Umbilical cord (tissue), 2 donors: ENCODE measurements around the gene CREG1. TPM values are rescaled to one million over a fixed set of nuclear protein-coding genes. Genes with fewer than 3 reads are reported as not detected.
A peak's percentile ranks its signal among the peaks of the same experiment; 100 is the strongest.
"Not testable (repeated sequence)": the region's sequence is repeated elsewhere in the genome, so short reads cannot be mapped to it uniquely, and the experiment has no call there.

Experiments used
- DNase-seq: peaks from one replicate; pipeline ENCODE4 v3.0.0-alpha.2; 2015; ENCODE audit warnings: low spot score
- total RNA-seq: library from RNA; depleted of rRNA; stranded (reverse); fragments of >200 nt; gene quantifications from one replicate; pipeline ENCODE4 v1.2.3, GENCODE V29; 2014; ENCODE audit warnings: low replicate concordance; ENCODE audit not compliant: insufficient read depth

Gene CREG1
- total RNA-seq, 1 donor from 2014 or later = 56.8 TPM

DNA sequence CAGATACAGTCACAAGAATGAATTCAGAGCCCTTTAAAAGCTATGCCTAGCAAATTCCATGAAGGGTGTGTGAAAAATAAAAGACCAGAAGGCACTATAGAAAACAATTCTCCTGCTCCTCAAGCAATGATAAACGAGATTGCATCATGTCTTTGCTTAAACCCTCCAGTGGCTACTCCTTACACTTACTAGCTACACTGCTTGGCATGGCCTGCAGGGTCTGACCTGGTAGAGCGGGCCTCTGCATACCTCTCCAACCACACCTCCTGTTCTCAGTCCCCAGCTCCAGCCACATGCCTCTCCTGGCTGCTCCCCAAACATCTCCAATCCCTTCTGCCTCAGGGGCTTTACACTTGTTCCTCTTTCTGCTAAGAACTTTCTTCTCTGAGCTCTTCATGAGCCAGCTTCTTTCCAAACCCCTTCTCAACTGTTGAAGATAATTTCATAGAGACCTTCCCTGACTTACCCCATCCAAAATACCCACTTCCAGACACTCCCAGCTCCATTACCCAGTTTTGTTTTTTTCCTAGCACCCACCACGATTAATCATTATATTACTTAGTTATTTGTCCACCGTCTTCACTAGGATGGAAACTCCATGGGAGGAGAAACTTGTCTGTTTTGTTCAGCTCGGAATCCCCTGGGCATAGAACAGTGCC, 11.2 kb upstream of the CREG1 start:
- DNase-seq = no peak

DNA sequence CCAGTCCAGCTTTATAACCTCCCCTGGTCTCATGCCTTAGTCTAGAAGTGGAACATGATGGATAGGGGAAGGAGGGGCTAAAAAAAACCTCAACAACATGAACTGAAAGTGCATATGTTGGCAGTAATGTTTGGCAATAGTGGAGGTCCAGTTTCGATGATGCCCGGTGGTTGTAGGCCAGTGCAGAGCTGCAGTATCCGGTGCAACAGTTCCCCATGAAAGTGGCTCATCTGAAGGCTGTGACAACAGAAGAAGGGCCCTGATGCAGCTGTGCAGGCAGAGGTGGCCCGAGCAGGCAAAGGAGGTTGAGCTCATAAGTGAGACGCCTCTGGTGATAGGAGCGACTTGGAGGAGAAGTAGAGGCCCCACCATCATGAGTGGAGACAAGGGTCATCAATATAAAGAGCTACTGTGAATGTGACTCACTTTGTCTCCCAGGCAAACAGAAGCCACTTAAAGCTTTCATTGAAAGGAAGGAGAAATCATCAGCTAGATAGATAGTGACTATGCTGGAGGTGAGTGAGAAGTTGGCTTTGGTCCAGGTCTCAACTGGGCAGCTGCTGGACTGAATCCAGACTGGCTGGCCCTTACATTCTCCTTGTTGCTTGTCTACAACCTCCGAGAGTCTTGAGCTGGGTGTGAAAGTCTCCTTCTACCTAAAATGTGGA, 10.2 kb upstream of the CREG1 start:
- peak; percentile 37 for DNase-seq

DNA sequence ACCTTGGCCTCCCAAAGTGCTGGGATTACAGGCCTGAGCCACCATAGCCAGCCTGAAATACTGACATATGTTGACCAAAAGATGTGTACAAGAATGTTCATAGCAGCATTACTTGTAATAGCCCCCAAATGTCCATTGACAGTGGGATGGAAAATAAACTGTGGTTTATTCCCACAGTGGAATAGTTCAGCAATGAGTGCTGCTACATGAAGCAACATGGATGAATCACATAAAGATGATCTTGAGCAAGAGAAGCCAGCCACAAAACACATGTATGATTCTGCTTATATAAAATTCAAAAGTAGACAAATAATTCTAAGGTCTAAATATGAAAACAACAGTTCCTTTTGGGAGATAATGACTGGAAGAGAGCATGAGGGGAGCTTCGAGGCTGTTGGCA, 9.1 kb upstream of the CREG1 start:
- no peak for DNase-seq

DNA sequence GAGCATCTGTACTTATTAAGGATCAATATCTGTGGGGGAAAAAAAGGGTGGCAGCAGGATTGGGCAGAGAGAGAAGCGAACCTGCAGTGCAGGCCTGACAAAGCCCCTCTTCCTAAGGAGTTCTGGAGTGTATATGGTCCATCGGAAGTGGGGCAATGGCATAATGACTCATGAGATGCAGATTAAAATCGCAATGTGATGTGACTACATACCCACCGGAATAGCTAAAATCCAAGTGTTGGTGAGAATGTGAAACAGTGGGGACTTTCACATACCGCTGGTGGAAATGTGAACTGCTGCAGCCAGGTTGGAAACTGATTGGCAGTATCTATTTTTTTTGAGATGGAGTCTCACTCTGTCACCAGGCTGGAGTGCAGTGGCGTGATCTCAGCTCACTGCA, 8.2 kb upstream of the CREG1 start:
- no peak for DNase-seq

DNA sequence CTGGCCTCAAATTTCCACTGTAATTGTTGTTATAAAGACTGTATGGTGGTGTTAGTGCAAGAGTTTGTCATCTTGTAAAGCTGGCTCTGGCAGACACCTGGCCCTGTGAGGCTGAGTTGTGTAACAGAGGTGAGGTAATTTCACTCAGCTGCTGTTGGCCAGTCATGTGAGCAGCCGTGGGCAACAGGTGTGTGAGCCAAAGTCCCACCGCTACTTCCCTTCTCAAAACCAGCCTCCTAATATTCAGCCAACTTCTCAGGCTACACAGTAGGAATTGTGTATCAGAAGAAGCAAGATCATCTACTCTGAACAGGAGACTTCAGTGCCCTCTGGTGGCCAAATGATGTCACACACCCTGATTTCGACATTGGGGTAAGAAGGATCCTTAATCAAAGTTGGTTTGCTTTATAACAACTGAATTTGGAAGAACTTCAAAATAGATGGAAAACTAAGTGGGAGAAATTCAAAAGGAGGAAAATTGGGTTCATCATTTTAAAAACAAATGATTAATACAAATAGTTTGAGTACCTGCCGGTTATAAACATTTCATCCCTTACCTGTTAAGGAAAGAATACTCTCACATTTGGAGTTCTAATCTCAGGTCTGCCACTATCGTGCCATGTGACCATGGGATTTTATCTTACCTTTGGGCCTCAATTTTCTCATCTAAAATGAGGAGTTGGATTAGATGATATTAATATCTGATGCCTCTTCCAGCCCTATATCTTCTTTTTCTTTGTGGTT, 2.6 kb upstream of the CREG1 start:
- peak; percentile 70 for DNase-seq

DNA sequence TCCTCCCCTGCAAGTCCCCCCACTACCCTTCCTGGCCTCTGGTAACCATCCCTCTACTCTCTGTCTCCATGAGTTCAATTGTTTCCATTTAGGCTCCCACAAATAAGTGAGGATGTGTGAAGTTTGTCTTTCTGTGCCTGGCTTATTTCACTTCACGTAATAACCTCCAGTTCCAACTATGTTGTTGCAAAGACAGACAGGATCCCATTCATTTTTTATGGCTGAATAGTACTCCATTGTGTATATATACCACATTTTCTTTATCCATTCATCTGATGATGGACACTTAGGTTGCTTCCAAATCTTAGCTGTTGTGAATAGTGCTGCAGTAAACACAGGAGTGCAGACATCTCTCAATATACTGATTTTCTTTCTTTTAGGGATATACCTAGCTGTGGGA, 1.5 kb upstream of the CREG1 start:
- not testable (repeated sequence) for DNase-seq

DNA sequence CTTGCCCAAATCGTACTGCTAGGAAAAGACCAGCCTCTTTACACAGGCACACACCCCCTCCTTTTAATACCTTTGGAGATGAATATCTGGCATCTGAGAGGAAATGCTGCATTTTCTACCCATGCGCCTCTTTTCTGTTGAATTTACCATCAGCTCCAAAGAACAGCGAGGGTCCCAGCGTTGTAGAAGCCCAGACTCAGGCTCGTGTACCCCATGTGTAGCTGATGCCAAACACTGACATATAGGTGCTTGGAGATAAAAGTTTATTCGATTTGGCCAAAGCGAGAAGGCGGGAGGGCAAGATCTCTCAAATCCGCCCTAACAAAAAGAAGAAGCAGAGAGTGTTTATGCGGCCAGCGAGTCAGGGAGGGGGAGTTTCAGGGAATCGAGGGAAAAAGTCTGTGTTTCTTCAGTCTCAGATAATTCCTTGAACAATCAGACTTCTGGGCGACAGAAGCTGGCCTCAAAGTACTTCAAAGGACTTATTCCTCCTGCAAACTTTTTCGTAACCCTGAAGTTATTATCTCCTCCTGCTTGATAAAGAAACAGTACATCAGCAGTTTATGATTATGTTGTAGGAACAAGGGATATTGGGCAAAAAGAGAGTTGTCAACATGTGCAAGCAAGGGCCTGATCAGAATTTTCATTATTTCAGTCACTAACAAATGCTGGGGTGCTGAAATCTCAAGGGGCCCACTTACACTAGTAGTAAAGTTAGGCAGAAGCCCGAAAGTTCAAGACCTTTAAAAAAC, 642 bp upstream of the CREG1 start:
- DNase-seq = peak; percentile 19

DNA sequence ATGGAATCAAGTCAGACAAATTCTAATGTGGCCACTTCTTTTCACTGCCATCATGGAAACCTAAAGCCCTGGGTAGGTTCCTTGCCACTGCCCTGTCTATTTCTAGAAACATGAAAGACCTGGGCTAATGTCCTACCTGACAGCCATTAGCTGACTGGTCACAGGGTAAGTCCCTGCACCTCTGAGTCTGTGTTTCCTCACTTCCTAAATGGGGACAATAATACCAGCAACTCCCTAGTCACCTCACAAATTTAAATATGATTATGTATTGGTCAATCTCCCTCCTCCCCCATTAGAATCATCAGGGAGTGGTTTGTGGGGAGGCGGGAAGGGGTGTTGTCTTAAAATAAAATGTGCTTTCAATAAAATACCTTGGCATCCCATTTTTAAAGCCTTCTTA, 2.2 kb downstream of the CREG1 start:
- DNase-seq = no peak

DNA sequence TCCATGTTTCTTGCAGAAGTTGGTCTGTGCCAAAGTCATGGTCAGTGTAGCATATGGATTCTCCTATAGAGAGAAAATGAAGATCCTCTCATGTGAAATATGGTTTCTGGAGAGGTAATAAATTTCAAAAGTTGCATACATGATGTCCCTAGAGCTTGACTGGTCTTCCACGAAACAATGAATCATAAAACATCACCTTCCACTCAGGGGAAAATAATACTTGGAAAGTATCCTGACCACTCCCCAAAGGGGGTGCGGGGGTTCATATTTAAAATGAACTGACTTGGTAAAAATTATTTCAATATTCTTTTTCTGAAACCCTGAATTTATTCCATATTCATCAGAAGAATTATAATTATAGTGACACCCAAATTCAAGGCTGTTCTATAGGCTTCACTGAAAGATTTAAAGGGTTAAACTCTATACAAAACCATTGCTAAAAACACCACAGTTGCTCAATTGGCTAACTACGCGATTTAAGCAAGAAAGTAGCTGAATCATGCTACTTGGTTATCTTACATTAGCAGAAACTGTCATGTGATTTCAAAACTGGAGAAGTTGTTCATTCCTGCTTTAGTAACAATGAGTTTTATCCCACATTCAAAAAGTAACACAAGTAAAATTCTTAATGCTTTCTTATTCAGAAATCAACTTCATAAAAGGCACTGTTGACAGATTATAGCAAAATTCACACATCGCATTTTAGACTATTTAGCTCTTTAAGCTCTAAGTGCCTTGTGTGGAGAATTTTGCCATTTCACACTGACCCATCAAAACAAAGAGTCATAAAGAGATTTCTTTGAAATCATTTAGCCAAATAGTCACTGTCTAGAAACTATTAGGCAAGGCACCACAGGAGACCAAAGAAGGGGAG, 5.3 kb downstream of the CREG1 start:
- peak; percentile 43 for DNase-seq

DNA sequence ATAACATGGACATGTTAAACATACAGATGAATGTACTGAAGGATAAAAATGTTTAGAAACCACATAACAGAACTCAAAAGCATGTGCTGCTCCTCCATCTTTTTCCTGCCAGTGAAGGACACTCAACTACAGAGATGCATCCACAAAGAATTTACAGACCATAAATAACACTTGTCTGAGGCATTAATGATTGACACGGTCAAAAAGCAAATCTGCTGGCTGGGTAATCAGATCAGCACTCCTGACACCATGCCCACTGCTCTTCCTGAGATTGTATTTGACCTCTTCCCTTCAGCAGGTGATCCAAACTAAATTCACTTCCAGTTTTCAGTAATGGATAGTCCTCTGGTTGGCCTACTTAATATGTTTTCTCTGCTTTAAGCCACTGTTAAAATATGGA, 6.6 kb downstream of the CREG1 start:
- DNase-seq = no peak

DNA sequence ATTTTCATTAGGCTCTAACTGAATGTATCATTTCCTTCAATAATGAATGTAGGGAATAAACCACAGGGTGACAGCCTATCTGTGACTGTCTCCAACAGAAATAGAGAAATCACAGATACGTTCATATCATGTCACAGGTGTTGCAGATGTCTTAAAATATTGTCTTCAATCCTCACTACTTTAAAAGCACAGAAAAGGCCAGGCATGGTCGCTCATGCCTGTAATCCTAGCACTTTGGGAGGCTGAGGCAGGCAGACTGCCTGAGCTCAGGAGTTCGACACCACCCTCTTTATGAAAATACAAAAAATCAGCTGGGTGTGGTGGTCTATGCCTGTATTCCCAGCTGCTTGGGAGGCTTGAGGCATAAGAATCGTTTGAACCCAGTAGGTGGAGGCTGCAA, 8.2 kb downstream of the CREG1 start:
- no peak for DNase-seq

DNA sequence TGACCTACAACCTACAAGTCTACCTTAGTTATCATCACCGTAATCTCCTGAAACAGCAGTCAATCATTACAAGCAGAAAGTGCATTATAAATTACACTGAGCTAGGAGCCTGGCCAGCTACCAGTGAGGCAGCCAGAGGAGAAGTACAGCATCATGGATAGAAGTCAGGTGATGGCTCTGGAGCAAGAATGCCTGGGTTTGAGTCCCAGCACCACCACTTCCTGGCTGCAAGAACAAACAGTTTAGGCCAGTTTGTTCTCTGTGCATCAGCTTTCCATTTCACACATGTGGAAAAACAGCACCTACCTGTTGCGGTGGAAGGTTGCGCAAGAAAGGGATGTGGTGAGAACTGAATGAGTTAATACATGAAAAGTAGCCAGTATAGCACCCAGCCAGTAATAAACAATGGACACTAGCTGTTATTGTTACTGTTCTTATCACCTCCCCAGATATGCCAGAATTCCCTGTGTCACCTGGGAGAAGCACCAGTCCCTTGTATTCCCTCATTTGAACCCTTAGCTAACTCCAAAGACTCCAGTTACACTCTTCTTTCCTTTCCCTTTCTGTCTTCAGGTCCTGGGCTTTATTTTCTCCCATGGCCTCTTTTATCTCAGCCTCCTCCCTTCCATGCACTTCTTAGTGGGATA, 9.0 kb downstream of the CREG1 start:
- DNase-seq = no peak

DNA sequence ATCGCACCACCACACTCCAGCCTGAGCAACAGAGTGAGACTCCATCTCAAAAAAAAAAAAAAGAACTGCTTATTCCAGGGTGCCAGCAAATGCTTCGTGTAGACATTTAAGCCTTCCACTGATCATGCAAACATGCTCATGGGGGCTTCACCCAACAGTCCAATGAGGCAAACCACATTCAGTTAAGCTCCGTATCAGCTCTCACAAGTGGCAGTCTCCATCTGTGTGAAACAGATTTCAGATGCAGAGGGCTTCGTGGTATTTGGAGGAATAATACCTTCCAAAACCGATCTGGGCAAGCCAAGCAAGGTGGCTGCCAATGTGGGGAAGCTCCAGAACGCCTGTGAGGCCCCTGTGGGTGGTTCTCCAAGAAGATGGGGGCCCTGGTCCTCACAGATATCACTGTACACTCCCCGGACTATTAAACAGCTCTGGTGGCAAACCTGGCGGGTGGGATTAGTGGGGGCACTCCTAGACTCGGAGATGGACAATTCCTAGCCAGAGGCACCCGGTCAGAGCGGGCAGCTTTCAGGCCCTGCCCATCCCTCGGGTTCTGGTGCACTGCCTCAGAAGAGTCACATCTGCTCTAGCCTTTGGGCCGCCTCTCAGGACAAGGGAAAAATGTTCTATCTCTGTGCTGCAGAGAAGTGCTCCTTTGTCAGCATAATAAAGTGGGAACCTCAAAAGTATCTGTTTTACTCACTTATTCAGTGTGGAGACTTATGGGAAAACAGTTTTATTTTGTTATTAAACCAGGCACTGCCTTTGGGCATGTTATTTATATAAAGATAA, 10.2 kb downstream of the CREG1 start:
- no peak for DNase-seq

DNA sequence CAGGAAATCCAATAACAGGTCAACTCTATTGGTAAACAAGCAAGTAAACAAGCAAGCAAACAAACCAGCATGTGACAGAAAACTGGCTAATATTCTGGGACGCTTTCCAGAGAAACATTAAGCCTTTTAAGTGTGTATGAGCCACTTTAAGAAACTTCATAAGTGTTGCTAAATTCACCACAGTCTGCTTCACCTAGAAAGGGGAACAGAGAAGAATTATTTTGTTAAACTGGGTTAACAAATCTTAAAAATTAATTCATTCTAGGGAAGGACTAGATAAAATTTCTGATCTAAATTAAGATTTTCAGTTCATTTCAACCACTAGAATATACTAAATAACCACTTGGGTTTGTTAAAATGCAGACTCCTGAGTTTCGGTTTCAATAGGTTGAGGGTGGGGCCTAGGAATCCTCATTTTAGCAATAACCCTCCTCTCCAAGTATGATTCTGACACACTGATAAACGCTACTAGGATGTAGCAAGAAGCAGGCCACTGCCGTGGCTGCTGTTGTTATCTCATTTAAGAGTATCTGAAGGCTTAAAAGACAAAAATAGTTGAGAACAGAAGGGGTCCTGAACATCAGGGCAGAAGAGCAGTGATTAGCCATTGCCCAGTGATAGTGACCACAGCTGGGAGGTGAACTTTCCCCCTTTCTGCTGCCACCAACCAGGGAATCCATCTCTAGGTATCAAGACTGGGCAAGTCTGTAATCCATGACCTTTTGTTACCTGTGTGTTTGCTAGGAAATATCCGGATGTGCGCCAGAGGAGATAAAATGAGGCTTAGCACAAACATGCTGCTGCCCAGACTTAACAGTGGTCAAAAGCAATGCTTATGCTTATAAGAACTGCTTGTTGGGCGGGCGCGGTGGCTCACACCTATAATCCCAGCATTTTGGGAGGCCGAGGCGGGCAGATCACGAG, 11.2 kb downstream of the CREG1 start:
- no peak for DNase-seq

DNA sequence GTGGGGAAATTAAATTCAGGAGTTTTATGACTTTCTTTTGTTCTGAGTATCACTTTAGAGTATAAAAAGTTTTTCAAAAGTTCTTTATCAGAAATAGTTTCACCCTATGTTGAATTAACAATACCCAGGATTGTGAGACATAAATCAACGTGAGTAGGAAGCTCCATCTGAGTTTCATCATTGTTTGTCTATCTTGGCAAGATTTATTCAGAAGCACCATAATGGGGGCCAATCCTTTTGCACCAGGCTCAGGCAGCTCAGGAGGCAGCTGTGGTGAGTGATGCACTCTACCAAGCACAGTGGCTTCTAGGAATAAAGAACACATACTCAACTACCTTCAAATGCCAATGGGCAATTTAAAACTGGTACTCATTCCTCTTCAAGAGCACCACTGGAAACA, 12.0 kb downstream of the CREG1 start:
- DNase-seq = no peak

DNA sequence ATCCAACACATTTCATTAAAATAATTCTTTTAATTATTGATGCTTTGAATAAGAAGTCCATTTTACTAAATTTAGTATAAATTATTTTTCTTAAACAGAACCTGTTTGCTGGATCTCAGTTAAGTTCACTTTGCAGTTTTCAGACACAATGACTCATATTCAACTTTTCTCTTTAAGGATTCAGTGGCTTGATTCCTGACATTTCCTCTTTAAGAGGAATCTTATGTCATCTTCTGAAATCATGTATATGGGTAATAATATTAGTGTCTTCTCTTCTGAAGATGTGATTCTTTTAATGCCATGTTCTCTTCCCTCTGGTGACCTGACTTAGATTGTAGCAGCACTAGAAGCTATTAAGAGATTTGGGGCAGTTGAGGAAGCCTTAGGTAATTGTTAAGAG, 12.6 kb downstream of the CREG1 start:
- DNase-seq = no peak

DNA sequence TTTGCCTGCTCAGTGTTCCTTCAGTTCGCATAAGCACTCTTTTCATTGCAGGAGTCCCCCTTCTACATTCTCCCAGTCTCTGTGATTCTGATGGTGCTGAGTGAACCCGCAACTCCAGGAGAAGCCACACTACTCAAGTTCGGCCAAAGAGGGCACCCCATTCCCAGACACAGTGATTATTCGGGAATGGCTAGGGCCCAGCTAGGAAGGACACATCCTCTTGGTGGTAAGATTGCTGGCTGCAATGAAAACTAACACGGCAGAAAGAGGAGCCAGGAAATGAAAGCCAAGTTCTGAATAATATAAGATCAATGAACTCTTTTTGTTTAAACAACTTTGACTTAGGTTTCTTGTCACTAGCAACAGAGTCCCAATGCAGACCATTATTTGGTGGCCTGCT, 14.9 kb downstream of the CREG1 start:
- no peak for DNase-seq

DNA sequence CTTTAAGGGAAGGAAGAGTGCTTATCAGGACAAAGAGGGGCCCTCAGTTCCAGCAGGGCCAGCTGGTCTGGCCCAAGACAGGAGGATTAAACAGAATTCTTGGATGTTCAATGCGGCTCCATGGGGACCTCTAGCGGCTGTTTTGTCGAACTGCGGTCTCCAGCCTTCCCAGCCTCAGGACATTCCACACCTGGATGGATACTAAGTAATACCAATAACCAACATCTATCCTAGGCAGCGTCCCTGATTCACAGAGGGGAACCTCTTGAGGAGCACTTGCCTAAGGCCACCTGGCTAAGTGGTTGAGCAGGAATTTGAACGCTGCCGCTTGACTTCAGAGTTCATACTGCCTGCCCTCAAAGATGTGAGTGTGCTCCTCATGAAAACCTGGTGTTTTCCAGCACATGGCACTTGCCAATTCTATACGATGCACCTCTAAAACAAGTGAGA, 19.7 kb downstream of the CREG1 start:
- DNase-seq = peak; percentile 73
